Measurements from ENCODE around the gene SYT14. TPM values are rescaled to one million over a fixed set of nuclear protein-coding genes. Genes with fewer than 3 reads are reported as not detected.

The SYT14 gene
- 23.6 TPM for total RNA-seq

DNA sequence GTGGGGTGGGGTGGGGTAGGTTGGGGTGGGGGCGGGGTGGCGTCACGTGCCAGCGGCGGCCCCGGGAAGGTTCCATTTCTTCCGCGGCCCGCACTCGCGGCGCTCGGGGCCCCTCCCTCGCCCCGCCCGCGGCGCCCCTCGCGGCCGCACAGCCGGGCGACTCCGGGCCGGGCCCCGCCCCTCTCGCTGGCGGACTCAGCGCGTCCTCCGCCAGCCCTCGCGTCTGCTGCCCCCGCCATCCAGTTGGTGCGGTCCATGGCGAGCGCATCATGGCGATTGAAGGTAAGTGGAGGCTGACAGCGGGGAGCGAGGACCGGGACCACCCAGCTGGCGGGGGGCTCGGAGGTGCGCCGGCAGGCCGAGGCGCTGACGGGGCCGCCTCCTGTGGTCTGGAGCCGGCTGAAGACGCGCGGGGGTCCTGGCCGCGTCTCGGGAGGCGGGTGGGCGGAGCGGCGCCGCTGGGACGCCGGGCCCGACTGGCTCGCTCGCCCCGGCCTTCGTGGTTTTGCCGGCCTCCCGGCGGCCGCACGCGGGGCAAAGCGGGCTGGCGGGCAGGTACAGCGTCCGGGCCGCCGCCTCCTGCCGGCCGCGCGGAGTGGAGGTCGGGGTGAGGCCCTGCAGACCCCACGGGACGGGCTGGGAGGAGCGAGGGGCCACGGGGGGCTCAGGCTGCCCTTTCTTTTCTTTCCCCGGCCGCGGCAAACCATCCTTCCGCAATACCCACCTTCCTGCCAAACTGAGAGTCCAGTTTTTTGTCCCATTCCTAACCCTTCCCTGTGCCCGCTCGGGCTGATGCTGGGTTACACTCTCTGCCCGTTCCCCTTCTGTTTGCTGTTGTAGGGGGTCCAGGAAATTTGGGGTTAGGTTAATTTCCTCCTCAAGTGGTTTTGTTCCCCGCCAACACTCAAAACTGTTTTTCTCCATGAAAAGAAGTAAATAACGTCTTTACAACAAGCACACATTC lies at the start of gene SYT14:
SYT14 (plus strand) TSS at position 222 of the 964 bp plus-strand sequence; CDS start at position 270, 48 bp downstream.

Other genes with a start within 250 kb of the SYT14 start
- gene HSD11B1, start 233.4 kb upstream of the SYT14 start, total RNA-seq: 0.77 TPM
- gene TRAF3IP3, start 182.2 kb upstream of the SYT14 start, total RNA-seq: 0.99 TPM
- 2.6 TPM for gene C1orf74, start 153.7 kb upstream of the SYT14 start, total RNA-seq
- 7.8 TPM for gene IRF6, start 132.1 kb upstream of the SYT14 start, total RNA-seq
- gene UTP25, start 110.2 kb upstream of the SYT14 start, total RNA-seq: 10.4 TPM

Measured in camera-type eye (tissue), 1 donor.